Epithelial cell of esophagus (primary cell): Measurements from ENCODE around the gene HSPB3.

ENCODE experiments used
- DNase-seq: peaks from one replicate; pipeline ENCODE4 v3.0.0; 2010; ENCODE audit warnings: low read depth
- H3K4me3 ChIP-seq: 2 replicates; pipeline ENCODE4 v1.5.1; 2011; ENCODE audit warnings: mild to moderate bottlenecking, low read length, control low read depth
- TF ChIP-seq, protein P1 (sequence below): IDR thresholded peaks from 2 replicates; pipeline ENCODE4 v1.5.1; 2011; ENCODE audit warnings: low read depth, mild to moderate bottlenecking, low read length, control low read depth, inconsistent platforms; ENCODE audit not compliant: insufficient read depth; ENCODE audit errors: missing control alignments

The HSPB3 gene

DNA sequence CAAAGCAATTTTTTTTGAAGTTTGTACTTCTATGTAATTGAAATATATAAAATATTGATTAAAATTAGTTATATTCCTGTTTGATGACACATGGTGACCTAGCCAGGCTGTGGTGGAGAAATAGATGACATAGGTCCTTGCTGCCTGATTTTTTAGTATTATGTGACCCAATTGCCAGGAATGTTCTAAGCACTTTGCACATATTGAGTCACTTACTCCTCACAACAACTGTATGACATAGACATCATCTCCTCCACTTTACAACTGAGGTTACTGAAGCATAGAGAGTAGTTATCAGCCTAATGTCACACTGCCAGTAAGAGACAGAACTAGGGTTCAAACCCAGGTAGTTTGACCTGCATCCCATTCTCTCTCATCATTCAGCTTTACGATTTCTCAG is 35.8 kb downstream of the HSPB3 start:
- DNase-seq: peak; percentile 24
- H3K4me3 ChIP-seq: no peak overlapping the region

DNA sequence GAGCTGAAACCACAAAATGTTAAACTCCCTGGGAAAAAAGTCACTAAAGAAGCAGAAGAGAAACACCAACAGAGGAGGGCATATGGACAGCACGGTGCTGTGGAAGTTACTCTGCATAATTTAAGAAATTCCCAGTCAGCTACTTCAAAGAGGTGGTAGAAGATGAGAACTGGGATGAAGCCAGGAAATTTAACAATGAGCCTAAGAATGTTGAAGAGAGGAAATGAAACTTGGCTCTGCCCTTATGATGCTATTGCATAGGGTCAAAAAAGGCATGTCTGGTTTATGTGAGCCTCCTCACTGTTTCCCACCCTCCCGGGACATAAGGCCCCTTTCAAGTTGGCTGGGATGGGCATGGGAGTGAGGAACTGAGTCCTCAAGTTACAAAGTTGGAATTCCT is 36.7 kb downstream of the HSPB3 start:
- TF ChIP-seq, protein P1, sequence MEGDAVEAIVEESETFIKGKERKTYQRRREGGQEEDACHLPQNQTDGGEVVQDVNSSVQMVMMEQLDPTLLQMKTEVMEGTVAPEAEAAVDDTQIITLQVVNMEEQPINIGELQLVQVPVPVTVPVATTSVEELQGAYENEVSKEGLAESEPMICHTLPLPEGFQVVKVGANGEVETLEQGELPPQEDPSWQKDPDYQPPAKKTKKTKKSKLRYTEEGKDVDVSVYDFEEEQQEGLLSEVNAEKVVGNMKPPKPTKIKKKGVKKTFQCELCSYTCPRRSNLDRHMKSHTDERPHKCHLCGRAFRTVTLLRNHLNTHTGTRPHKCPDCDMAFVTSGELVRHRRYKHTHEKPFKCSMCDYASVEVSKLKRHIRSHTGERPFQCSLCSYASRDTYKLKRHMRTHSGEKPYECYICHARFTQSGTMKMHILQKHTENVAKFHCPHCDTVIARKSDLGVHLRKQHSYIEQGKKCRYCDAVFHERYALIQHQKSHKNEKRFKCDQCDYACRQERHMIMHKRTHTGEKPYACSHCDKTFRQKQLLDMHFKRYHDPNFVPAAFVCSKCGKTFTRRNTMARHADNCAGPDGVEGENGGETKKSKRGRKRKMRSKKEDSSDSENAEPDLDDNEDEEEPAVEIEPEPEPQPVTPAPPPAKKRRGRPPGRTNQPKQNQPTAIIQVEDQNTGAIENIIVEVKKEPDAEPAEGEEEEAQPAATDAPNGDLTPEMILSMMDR: no peak
- DNase-seq: no peak

More for the DNA sequence above, 35.8 kb downstream of the HSPB3 start:
- TF ChIP-seq, protein P1: no peak

DNA sequence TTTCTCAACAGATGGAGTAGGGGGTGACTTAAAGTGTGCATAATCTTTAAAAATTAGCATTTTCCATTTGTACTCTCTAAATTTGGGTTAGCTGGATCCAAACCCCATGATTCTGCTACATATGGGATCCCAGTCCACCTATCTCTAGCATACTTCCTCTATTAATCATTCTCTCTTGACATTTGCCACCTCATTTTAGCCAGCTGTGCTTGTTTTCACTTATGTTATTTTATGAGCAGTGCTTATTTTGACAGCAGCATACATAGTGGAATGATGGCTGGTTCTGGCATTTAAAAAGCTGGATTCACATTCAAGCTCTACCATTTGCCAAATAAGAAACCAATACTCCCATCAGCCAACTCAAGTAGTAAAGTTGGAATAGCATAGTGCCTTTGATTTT is 39.5 kb downstream of the HSPB3 start:
- no peak overlapping the region for H3K4me3 ChIP-seq
- DNase-seq: no peak
- TF ChIP-seq, protein P1: no peak

More for the DNA sequence above, 36.7 kb downstream of the HSPB3 start:
- H3K4me3 ChIP-seq: no peak overlapping the region
